Loucy (cell line): ENCODE measurements around the gene APOBEC3H.

Experiments
- H2AFZ ChIP-seq: fragments of 200-600 bp; sonication (generic); 2 replicates; pipeline ENCODE4 v1.6.0; 2016; ENCODE audit warnings: antibody characterized with exemption, mild to moderate bottlenecking, low read length, moderate library complexity
- H3F3A ChIP-seq: fragments of 200-600 bp; 2 replicates; pipeline ENCODE4 v1.6.0; 2016; ENCODE audit warnings: antibody characterized with exemption, low read depth, mild to moderate bottlenecking
- H3K27me3 ChIP-seq: fragments of 200-600 bp; sonication (generic); 2 replicates; pipeline ENCODE4 v1.6.1; 2014; ENCODE audit warnings: low read length, mild to moderate bottlenecking; ENCODE audit not compliant: insufficient read depth, poor library complexity, severe bottlenecking
- H3K36me3 ChIP-seq: fragments of 200-600 bp; sonication (generic); 2 replicates; pipeline ENCODE4 v1.6.1; 2016; ENCODE audit warnings: low read length; ENCODE audit not compliant: insufficient read depth
- H3K4me1 ChIP-seq: fragments of 200-600 bp; sonication (generic); 2 replicates; pipeline ENCODE4 v1.5.1; 2014; ENCODE audit warnings: low read length, mild to moderate bottlenecking; ENCODE audit not compliant: insufficient read depth, poor library complexity, severe bottlenecking
- H3K4me2 ChIP-seq: fragments of 200-600 bp; sonication (generic); 2 replicates; pipeline ENCODE4 v1.6.0; 2014; ENCODE audit warnings: antibody characterized with exemption, low read length, low read depth, mild to moderate bottlenecking; ENCODE audit not compliant: poor library complexity, severe bottlenecking
- H3K4me3 ChIP-seq: fragments of 200-600 bp; sonication (generic); 2 replicates; pipeline ENCODE4 v1.5.1; 2014; ENCODE audit warnings: low read length, mild to moderate bottlenecking, mixed read lengths; ENCODE audit not compliant: poor library complexity, severe bottlenecking
- H3K79me2 ChIP-seq: fragments of 200-600 bp; sonication (generic); 2 replicates; pipeline ENCODE4 v1.6.1; 2014; ENCODE audit warnings: low read length; ENCODE audit not compliant: insufficient read depth
- H3K9ac ChIP-seq: fragments of 200-600 bp; sonication (generic); 2 replicates; pipeline ENCODE4 v1.6.0; 2014; ENCODE audit warnings: mild to moderate bottlenecking, low read depth, low read length, moderate library complexity; ENCODE audit not compliant: poor library complexity, severe bottlenecking
- H3K9me2 ChIP-seq: fragments of 200-600 bp; sonication (generic); replicated peaks from 2 replicates; pipeline ENCODE4 v1.6.1; 2016; ENCODE audit warnings: low read depth, low read length, mixed read lengths
- H3K9me3 ChIP-seq: fragments of 200-600 bp; sonication (generic); 2 replicates; pipeline ENCODE4 v1.6.1; 2014; ENCODE audit warnings: mild to moderate bottlenecking, antibody characterized with exemption, low read length, low read depth; ENCODE audit not compliant: insufficient read depth
- H4K20me1 ChIP-seq: fragments of 200-600 bp; sonication (generic); 2 replicates; pipeline ENCODE4 v1.6.0; 2014; ENCODE audit warnings: antibody characterized with exemption, low read length, mild to moderate bottlenecking; ENCODE audit not compliant: insufficient read depth, poor library complexity, severe bottlenecking
- CTCF ChIP-seq: fragments of 200-600 bp; sonication (generic); conservative IDR thresholded peaks from 2 replicates; pipeline ENCODE4 v1.5.1; 2014; ENCODE audit warnings: mild to moderate bottlenecking, antibody characterized with exemption, low read length
- EZH2phosphoT487 ChIP-seq: fragments of 200-600 bp; IDR thresholded peaks from 2 replicates; pipeline ENCODE4 v1.6.1; 2018; ENCODE audit warnings: antibody characterized with exemption, mild to moderate bottlenecking, moderate library complexity, borderline replicate concordance

APOBEC3H gene

GRCh38 chr22:39084666-39085065 lies 12.4 kb upstream of the APOBEC3H start:
- Histone ChIP-seq H3K4me3 (no peak overlapping the region), H3K9me2 (no peaks in the 10 kb centered on the region), H3K4me1 (peaks cover 66% of the 10 kb centered on the region), H3F3A (no peaks in the 10 kb centered on the region), H3K79me2 (peaks cover 29% of the 10 kb centered on the region), H4K20me1 (peaks cover 3% of the 10 kb centered on the region), H3K27me3 (no peaks in the 10 kb centered on the region), H3K4me2 (no peak overlapping the region), H3K9me3 (no peaks in the 10 kb centered on the region), H3K36me3 (no peaks in the 10 kb centered on the region), H3K9ac (no peak overlapping the region), H2AFZ (no peak overlapping the region)
- TF ChIP-seq CTCF (no peak), EZH2phosphoT487 (no peak)

- Histone ChIP-seq H3K36me3 (no peaks in the 10 kb centered on the region), H3F3A (peaks cover 4% of the 10 kb centered on the region; the same call in 1 of the 2 replicates), H3K9me2 (no peaks in the 10 kb centered on the region), H3K79me2 (peaks cover 11% of the 10 kb centered on the region; the same call in 1 of the 2 replicates), H3K4me3 (no peak overlapping the region), H3K9ac (no peak overlapping the region), H3K4me1 (peaks cover 66% of the 10 kb centered on the region), H2AFZ (no peak overlapping the region), H3K4me2 (no peak overlapping the region), H3K27me3 (no peaks in the 10 kb centered on the region), H4K20me1 (no peaks in the 10 kb centered on the region), H3K9me3 (no peaks in the 10 kb centered on the region)
- no peak for TF ChIP-seq CTCF
- no peak for TF ChIP-seq EZH2phosphoT487
These were observed 9.9 kb upstream of the APOBEC3H start for GRCh38 chr22:39087098-39087497.

GRCh38 chr22:39087881-39088684 lies 9.0 kb upstream of the APOBEC3H start:
- peaks cover 6% of the 10 kb centered on the region; the same call in 1 of the 2 replicates for H3K79me2 ChIP-seq
- H2AFZ ChIP-seq, result no peak overlapping the region
- H3K9me3 ChIP-seq, result no peaks in the 10 kb centered on the region
- no peaks in the 10 kb centered on the region for H4K20me1 ChIP-seq
- no peaks in the 10 kb centered on the region for H3K36me3 ChIP-seq
- peak overlapping the region; percentile 77 for H3K9ac ChIP-seq
- peaks cover 4% of the 10 kb centered on the region; the same call in 1 of the 2 replicates for H3F3A ChIP-seq
- H3K27me3 ChIP-seq, result no peaks in the 10 kb centered on the region
- no peak for TF ChIP-seq CTCF
- no peak for TF ChIP-seq EZH2phosphoT487
- no peaks in the 10 kb centered on the region for H3K9me2 ChIP-seq
- no peak overlapping the region for H3K4me3 ChIP-seq
- H3K4me2 ChIP-seq, result no peak overlapping the region
- H3K4me1 ChIP-seq, result peaks cover 66% of the 10 kb centered on the region
